GM19023 (cell line): ENCODE data around the gene SIVA1.

Source experiments
- ATAC-seq: cut with Tn5 transposase; IDR thresholded peaks from one replicate; pipeline ENCODE4 v1.9.1; 2021; ENCODE audit warnings: mild to moderate bottlenecking, moderate library complexity; ENCODE audit not compliant: unreplicated experiment

SIVA1 gene

GRCh38 chr14:104795781-104796686 lies 43.1 kb downstream of the SIVA1 start:
- no peak for ATAC-seq

DNA sequence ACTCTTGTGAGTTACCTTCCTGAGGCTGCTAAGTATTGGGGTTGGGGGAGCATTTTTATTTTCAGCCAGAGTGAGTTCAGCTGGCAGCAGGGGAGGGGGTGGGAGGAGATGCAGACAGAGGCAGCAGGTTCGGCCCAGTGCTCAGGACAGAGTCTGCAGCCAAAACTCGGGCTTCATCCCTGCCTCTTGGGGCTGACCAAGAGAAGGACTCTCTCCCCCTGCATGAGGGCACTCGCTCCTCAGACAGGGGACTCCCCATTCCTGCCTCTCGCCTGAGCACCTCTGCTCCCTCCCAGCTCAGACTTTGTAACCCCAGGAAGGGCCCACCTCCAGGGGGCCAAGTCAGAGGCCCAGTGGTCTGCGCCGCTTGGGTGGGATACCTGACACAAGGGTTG lies 43.7 kb downstream of the SIVA1 start:
- no peak for ATAC-seq

DNA sequence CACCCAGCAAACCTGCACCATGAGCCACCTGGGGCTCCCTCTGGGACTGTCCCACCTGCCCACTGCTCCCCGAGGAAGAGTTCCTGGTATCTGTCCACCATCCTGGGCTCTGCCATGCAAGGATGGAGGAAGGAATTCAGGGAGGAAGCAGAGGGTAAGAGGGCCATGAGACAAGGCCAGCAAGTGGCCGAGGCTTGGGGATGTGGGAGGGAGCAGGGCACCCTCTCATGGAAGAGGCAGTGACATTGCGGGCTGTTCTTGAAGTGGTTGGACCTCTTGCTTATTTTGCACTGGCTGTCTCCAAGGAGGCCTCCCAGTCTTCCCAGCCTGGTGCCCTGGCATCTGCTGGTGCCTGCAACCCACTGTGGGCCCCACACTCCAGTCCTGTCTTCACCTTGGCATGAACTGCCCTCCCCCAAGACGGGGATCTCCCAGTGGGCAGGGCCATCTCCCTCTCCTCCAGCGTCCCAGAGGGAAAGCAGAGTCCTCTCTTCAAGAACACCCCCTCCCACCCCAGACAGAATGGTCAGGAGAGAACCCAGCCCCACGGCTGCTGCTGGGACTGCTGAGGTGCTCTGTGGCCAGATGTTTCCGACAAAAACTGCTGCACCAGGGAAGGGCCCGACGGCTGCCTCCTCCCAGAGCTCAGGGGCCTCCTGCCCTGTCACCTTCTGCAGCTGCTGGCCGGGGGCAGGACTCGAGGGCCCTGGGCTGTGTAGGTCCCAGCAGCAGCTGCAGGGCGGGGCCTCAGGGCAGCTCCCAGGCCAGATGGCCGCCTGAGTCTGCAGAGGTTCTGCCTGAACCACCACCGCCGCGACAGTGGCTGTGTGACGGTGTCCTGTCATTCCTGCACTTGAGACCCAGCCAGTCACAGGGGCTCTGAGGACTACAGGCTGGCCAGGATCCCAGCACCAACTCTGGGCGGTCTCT lies 44.4 kb downstream of the SIVA1 start:
- no peak for ATAC-seq

DNA sequence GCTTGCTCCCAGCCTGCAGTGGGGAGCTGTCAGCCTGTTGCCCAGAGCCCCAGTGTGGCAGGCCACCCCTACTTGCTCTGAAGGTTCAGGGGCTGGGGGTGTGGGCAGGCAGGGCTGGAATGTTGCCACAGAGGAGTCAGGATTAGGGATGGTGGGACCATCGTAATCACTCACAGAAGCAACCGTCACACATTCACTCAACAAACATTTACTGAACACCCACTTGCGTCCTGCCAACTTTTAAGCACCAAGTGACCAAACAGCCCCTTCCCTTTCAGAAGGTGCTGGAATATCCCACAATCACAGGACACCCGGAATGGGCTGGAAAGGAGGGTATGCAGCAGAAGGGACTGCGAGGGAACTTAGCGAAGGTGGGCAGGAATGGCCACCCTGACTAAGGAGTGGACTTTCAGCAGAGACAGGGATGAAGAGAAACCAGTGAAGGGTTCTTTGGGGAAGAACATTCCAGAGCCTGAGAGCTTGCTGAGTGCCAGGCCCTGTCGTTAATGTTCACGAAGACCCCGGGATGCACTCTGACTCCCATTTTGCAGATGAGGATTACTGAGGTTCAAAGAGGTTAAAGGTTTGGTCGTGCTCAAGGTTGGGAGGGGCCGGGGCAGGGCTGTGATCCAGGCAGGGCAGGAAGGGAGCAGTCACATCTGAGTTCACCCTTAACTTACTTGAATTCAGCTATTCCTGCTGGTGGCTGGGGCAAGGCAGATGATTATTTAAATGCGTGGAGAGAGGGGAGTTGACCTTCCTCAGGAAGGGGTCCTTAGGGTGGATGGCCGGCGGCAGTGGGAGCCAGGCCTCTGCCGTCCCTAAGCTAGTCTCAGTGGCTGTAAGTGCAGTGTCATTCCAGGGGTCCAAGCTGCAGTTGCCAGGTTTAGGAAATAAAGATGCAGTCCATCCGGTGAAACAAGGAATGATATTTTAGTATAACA lies 45.6 kb downstream of the SIVA1 start:
- no peak for ATAC-seq

GRCh38 chr14:104799244-104800014 lies 46.5 kb downstream of the SIVA1 start:
- no peak for ATAC-seq

GRCh38 chr14:104800015-104800770 lies 47.2 kb downstream of the SIVA1 start:
- ATAC-seq = peak; percentile 56

DNA sequence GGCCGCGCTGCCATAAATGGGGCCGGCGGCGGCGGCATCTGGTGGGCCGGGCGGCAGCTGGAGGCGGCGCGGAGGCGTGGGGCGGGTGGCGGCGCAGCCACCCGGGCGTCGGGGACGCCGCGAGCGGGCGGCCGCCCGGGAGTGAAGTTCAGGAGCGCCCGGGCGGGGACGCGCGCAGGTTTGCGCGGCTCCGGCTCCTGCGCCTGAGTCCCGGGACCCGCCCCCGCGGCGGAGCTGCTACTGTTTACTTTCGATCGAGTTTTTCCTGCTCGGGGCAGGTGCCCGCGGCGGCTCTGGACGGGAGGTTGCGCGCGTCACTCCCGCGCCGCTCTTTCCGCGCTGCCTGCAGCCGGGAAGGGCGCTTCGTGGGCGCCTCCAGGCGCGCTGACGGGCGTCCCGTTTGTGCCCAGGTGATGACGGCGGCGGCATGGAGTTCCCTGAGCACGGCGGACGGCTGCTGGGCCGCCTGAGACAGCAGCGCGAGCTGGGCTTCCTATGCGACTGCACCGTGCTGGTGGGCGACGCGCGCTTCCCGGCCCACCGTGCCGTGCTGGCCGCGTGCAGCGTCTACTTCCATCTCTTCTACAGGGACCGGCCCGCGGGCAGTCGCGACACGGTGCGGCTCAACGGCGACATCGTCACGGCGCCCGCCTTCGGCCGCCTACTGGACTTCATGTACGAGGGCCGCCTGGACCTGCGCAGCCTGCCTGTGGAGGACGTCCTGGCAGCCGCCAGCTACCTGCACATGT lies 48.0 kb downstream of the SIVA1 start, which contains the start of gene ZBTB42:
Gene ZBTB42, plus strand, starts transcription at position 331 of the 749 bp plus-strand sequence. Its CDS starts 97 bp downstream, at position 428.
- ATAC-seq = peak; percentile 37

DNA sequence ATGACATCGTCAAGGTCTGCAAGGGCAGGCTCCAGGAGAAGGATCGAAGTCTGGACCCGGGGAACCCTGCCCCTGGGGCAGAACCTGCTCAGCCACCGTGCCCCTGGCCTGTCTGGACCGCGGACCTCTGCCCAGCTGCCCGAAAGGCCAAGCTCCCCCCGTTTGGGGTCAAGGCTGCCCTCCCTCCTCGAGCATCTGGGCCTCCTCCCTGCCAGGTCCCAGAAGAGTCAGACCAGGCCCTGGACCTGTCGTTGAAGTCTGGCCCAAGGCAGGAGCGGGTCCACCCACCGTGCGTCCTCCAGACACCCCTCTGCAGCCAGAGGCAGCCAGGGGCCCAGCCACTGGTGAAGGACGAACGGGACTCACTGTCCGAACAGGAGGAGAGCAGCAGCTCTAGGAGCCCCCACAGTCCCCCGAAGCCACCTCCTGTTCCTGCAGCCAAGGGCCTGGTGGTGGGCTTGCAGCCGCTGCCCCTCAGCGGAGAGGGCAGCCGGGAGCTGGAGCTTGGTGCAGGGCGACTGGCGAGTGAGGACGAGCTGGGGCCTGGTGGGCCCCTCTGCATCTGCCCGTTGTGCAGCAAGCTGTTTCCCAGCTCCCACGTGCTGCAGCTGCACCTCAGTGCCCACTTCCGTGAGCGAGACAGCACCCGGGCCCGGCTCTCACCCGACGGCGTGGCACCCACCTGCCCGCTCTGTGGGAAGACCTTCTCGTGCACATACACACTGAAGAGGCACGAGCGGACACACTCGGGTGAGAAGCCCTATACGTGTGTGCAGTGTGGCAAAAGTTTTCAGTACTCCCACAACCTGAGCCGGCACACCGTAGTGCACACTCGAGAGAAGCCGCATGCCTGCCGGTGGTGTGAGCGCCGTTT lies 48.8 kb downstream of the SIVA1 start:
- ATAC-seq = no peak

GRCh38 chr14:104802394-104803184 lies 49.6 kb downstream of the SIVA1 start:
- ATAC-seq = no peak

GRCh38 chr14:104803280-104803911 lies 50.4 kb downstream of the SIVA1 start:
- no peak for ATAC-seq

DNA sequence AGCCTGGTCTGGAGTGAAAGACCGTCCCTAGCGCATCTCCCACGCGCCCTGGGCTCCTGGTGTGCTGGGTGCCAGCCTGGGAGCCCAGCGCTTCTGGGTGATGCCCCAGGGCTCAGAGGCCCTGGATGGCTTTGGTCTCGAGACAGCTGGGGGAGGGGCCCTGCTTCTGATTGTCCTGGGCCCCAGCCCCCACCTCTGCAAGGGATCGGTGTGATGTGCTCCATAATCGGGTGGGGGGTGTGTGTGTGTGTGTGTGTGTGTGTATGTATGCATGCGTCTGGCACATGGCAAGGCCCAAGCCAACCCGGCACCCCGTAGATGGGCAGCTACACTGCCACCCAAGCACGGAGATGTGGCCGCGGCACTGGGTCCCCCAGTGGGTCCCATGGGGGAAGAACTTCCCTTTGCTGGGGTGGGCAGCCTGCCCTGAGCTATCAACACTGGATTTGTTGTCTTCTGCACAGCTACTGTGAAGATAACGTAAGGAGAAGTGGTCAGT lies 51.0 kb downstream of the SIVA1 start:
- no peak for ATAC-seq

DNA sequence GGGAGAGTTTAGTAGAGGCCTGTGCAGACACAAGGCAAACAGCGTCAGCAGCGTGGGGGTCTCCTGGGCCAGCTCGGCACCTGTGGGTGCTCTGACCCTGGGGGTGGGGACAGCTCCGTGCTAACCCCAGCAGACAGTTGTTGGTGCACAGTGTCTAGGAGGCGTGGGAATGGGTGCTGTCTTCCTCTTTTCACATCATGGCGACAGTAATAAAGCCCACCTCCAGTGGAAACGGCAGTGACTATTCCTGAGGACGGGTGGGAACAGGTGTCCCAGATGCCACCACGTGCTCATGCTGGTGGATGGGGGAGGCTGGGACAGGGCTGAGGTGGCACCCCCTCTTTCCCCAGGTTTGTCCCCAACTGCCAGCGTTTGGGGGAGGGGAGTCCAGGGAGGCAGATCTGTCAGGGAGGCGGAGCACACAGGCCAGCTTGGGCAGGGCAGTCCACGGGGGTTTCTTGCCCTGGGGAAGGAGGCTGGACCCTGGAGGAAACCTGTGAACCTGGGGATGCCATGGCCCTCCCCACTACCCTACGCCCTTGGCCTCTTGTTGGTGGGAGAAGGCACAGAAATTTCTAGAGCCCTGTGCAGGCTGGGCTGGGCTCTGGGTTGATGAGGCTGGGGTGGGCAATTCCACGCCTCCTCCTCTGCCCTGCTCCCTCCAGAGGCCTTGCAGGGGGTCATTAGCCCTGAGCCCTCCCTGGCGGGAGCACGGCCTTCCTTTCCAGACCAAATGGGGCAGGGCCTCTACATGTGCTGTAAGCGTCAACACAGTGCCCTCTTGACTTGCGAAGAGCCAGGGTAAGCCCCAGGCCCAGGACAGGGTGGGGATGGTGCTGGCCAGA lies 51.8 kb downstream of the SIVA1 start:
- ATAC-seq = no peak

DNA sequence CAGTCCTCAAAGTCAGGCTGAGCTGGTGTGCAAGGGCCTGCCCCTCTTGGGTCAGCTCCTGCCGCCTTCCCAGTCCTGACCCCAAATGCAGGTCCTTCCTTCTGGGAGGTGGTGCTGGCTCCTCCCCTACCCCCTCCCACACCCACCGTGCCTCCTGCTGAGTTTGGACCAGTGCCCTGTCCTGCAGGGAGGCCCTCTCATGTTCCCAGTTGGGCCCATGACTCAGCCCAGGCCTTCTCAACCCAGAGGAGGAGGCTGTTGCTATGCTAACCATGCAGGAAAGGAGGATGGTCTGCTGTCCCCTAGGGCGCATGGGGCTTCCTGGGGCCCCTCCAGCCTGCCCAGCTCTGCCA lies 52.4 kb downstream of the SIVA1 start:
- no peak for ATAC-seq

DNA sequence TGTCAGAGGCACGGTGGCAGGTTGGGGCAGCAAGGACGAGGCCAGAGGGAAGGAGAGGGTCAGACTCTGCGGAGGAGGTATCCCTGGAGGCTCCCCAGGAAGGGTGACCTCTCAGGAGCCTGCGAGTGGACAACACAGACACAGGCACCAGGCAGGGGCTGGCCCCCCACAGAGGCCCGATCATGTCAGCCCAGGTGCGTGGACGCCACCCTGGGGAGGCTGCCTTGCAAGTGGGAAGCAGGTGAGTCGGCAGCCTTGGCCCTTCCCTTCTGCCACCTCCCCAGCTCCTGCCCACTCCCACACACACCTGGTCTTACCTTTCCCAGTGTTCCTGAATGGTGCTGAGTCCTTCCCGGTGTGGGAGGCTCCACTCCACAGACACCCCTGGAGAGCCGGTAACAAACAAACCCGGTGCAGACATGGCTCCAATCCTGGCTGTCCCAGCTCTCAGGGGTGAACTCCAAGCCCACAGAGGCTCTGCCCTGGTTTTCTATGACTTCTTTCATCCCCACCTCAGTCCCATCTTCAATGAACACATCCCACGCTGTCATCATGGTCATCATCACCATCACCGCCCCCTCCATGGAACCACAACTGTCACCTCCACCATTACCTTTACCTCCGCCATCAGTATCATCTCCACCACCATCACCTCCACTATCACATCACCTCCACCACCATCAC lies 53.1 kb downstream of the SIVA1 start:
- ATAC-seq = no peak
